Stimulated activated effector memory CD8-positive, alpha-beta T cell treated with anti-CD3 and anti-CD28 coated beads, Interleukin-12 subunit alpha, Interleukin-12 subunit beta, amount 100 ng/mL, for 72 hours (primary cell): ENCODE results near the gene RAB4A.

Experiments
- ATAC-seq: fragments of 150-1000 bp; cut with Tn5 transposase; 2 replicates; pipeline ENCODE4 v1.10.0; 2021
- DNase-seq, 2 donors: peaks; one replicate each; pipeline ENCODE4 v3.0.0; 2021 to 2022; ENCODE audit warnings: low spot score in 2 of 2
- H3K27ac Mint-ChIP-seq: one replicate; pipeline ENCODE4 v1.8.0; 2022; ENCODE audit warnings: mild to moderate bottlenecking, mixed read lengths
- H3K36me3 Mint-ChIP-seq: one replicate; pipeline ENCODE4 v1.8.0; 2022; ENCODE audit warnings: mild to moderate bottlenecking, mixed read lengths
- H3K4me1 Mint-ChIP-seq: one replicate; pipeline ENCODE4 v1.8.0; 2022; ENCODE audit warnings: mixed read lengths
- H3K4me3 Mint-ChIP-seq: one replicate; pipeline ENCODE4 v1.8.0; 2022; ENCODE audit warnings: mild to moderate bottlenecking, mixed read lengths
- H3K9me3 Mint-ChIP-seq: one replicate; pipeline ENCODE4 v1.8.0; 2022; ENCODE audit warnings: mixed read lengths

The RAB4A gene

GRCh38 chr1:229237320-229237719 lies 33.6 kb upstream of the RAB4A start:
- no peak for ATAC-seq
- DNase-seq: no peak
- no peaks in the 10 kb centered on the region for H3K4me1 Mint-ChIP-seq
- no peaks in the 10 kb centered on the region for H3K9me3 Mint-ChIP-seq
- H3K36me3 Mint-ChIP-seq: no peaks in the 10 kb centered on the region
- H3K27ac Mint-ChIP-seq: no peak overlapping the region
- H3K4me3 Mint-ChIP-seq: no peak overlapping the region

GRCh38 chr1:229238231-229238630 lies 32.7 kb upstream of the RAB4A start:
- no peak for DNase-seq
- H3K4me3 Mint-ChIP-seq: no peak overlapping the region
- H3K4me1 Mint-ChIP-seq: no peaks in the 10 kb centered on the region
- no peaks in the 10 kb centered on the region for H3K9me3 Mint-ChIP-seq
- no peak for ATAC-seq
- no peaks in the 10 kb centered on the region for H3K36me3 Mint-ChIP-seq
- H3K27ac Mint-ChIP-seq: no peak overlapping the region

GRCh38 chr1:229238674-229239415 lies 32.1 kb upstream of the RAB4A start:
- Mint-ChIP-seq H3K9me3 (peaks cover 6% of the 10 kb centered on the region), H3K27ac (no peak overlapping the region), H3K4me3 (no peak overlapping the region), H3K36me3 (no peaks in the 10 kb centered on the region), H3K4me1 (no peaks in the 10 kb centered on the region)
- DNase-seq: no peak
- ATAC-seq: no peak

GRCh38 chr1:229240532-229240931 lies 30.4 kb upstream of the RAB4A start:
- DNase-seq: no peak

GRCh38 chr1:229241390-229241789 lies 29.5 kb upstream of the RAB4A start:
- Mint-ChIP-seq H3K4me3 (no peak overlapping the region), H3K27ac (no peak overlapping the region), H3K9me3 (peaks cover 15% of the 10 kb centered on the region), H3K36me3 (no peaks in the 10 kb centered on the region), H3K4me1 (no peaks in the 10 kb centered on the region)
- no peak for ATAC-seq
- DNase-seq: no peak

More at GRCh38 chr1:229240532-229240931, 30.4 kb upstream of the RAB4A start:
- Mint-ChIP-seq H3K27ac (no peak overlapping the region), H3K9me3 (peaks cover 15% of the 10 kb centered on the region), H3K4me3 (no peak overlapping the region), H3K36me3 (no peaks in the 10 kb centered on the region), H3K4me1 (no peaks in the 10 kb centered on the region)
- no peak for ATAC-seq

- no peak for ATAC-seq
- Mint-ChIP-seq H3K27ac (no peak overlapping the region), H3K4me3 (no peak overlapping the region), H3K4me1 (peaks cover 2% of the 10 kb centered on the region), H3K9me3 (peaks cover 15% of the 10 kb centered on the region), H3K36me3 (no peaks in the 10 kb centered on the region)
- DNase-seq: no peak
Measured at GRCh38 chr1:229243638-229244037, 27.3 kb upstream of the RAB4A start.

- ATAC-seq (no peak), DNase-seq (no peak)
- Mint-ChIP-seq H3K4me1 (peaks cover 6% of the 10 kb centered on the region), H3K9me3 (peaks cover 15% of the 10 kb centered on the region), H3K36me3 (no peaks in the 10 kb centered on the region), H3K27ac (no peak overlapping the region), H3K4me3 (no peak overlapping the region)
Measured at GRCh38 chr1:229244091-229244490, 26.8 kb upstream of the RAB4A start.

- no peak overlapping the region for H3K27ac Mint-ChIP-seq
- ATAC-seq: no peak
Measured at GRCh38 chr1:229247871-229248270, 23.0 kb upstream of the RAB4A start.

GRCh38 chr1:229248821-229249817 lies 21.8 kb upstream of the RAB4A start:
- Mint-ChIP-seq H3K27ac (peak overlapping the region; percentile 30), H3K4me1 (peaks cover 32% of the 10 kb centered on the region), H3K36me3 (no peaks in the 10 kb centered on the region), H3K9me3 (peaks cover 7% of the 10 kb centered on the region), H3K4me3 (no peak overlapping the region)
- ATAC-seq (no peak), DNase-seq (no peak)

More at GRCh38 chr1:229247871-229248270, 23.0 kb upstream of the RAB4A start:
- peaks cover 15% of the 10 kb centered on the region for H3K9me3 Mint-ChIP-seq
- H3K4me3 Mint-ChIP-seq: no peak overlapping the region
- no peaks in the 10 kb centered on the region for H3K36me3 Mint-ChIP-seq
- DNase-seq: no peak
- H3K4me1 Mint-ChIP-seq: peaks cover 22% of the 10 kb centered on the region

GRCh38 chr1:229249854-229250644 lies 20.9 kb upstream of the RAB4A start:
- ATAC-seq: no peak
- DNase-seq: no peak
- Mint-ChIP-seq H3K27ac (peak overlapping the region; percentile 30), H3K9me3 (no peaks in the 10 kb centered on the region), H3K4me1 (peaks cover 37% of the 10 kb centered on the region), H3K36me3 (no peaks in the 10 kb centered on the region), H3K4me3 (no peak overlapping the region)

GRCh38 chr1:229251185-229251584 lies 19.7 kb upstream of the RAB4A start:
- DNase-seq (no peak), ATAC-seq (no peak)
- Mint-ChIP-seq H3K36me3 (no peaks in the 10 kb centered on the region), H3K27ac (no peak overlapping the region), H3K9me3 (no peaks in the 10 kb centered on the region), H3K4me3 (no peak overlapping the region), H3K4me1 (peaks cover 43% of the 10 kb centered on the region)

GRCh38 chr1:229252228-229252984 lies 18.5 kb upstream of the RAB4A start:
- Mint-ChIP-seq H3K4me1 (peaks cover 43% of the 10 kb centered on the region), H3K36me3 (no peaks in the 10 kb centered on the region), H3K27ac (peak overlapping the region; percentile 73), H3K9me3 (no peaks in the 10 kb centered on the region), H3K4me3 (no peak overlapping the region)
- ATAC-seq (no peak), DNase-seq (no peak)

- Mint-ChIP-seq H3K27ac (peak overlapping the region; percentile 73), H3K4me3 (peak overlapping the region; percentile 48), H3K9me3 (no peaks in the 10 kb centered on the region), H3K4me1 (peaks cover 50% of the 10 kb centered on the region), H3K36me3 (no peaks in the 10 kb centered on the region)
- DNase-seq: no peak
- ATAC-seq: peak; percentile 88
Measured at GRCh38 chr1:229253151-229253974, 17.5 kb upstream of the RAB4A start.
